Measurements from ENCODE around the gene SLC35F2.
A peak's percentile ranks its signal among the peaks of the same experiment; 100 is the strongest.
"Not testable (repeated sequence)": the region's sequence is repeated elsewhere in the genome, so short reads cannot be mapped to it uniquely, and the experiment has no call there.

SLC35F2 gene, protein sequence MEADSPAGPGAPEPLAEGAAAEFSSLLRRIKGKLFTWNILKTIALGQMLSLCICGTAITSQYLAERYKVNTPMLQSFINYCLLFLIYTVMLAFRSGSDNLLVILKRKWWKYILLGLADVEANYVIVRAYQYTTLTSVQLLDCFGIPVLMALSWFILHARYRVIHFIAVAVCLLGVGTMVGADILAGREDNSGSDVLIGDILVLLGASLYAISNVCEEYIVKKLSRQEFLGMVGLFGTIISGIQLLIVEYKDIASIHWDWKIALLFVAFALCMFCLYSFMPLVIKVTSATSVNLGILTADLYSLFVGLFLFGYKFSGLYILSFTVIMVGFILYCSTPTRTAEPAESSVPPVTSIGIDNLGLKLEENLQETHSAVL

DNA sequence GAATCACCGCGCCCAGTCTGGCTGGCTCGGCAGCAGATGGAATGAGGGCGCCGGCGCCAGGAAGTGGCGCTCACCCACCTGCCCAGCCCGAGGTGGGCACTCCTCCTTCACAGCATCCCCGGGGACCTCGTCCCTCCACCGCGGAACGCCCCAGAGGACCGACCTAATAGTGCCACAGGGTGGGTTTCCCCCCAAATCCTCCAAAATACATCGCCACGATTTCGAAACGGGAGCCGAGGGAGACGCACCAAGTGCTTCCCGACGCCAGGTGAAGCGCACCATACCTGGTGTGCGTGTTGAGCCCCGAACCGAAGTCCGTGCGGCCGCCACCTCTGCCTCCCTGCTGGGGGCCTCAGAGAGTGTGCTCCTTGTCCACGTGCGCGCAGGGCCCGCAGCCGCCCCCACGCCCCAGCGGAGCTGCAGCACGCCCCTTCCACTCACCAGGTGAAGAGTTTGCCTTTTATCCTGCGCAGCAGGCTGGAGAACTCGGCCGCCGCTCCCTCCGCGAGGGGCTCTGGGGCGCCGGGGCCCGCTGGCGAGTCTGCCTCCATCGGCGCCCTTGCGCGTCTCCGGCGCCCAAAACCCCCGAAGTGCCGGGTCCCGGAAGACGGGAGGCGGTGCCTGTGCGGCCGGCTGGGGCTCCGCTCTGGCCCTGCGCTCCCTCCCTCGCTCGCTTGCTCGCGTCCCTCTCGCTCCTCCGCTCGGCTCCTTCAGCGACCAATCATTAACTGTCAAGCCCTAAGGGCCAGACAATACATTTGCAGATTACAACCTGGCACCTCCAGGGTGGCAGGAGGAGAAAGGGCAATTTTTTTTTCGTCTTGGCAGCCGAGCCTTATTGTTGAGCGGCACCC is at the start of gene SLC35F2:
Gene SLC35F2, minus strand, starts transcription at position 571 of the 854 bp plus-strand sequence. Its CDS starts 20 bp downstream, at position 551.
- peak; percentile 88 for DNase-seq (ENCODE audit: low spot score)

DNA sequence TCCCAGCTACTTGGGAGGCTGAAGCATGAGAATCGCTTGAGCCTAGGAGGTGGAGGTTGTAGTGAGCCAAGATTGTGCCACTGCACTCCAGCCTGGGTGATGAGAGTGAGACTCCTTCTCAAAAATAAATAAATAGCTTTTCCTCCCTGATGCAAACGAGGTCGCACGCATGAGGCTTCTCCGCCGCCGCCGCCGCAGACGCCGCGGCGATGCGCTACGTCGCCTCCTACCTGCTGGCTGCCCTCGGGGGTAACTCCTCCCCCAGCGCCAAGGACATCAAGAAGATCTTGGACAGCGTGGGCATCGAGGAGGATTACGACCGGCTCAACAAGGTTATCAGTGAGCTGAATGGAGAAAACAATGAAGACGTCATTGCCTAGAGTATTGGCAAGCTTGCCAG is 49.6 kb upstream of the SLC35F2 start:
- no peak for DNase-seq (ENCODE audit: low spot score)

DNA sequence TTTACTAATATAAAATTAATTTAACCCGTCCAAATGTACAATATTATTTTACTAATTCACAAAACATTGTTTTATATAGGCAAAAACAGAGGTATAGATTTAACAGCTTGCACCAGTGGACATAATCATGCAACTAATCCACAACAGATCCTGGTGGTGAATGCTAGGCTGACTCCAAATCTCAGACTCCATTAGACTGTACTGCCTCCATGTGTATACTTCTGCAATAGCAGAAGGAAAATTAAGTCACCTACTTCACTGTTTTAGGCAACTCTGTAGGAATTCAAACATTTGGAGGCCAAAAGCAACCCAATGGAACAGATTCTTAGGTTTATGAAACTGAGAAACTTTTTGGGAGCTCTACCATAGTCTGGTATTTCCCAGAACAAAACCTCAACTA is 39.7 kb upstream of the SLC35F2 start:
- DNase-seq (ENCODE audit: low spot score), result peak; percentile 78

DNA sequence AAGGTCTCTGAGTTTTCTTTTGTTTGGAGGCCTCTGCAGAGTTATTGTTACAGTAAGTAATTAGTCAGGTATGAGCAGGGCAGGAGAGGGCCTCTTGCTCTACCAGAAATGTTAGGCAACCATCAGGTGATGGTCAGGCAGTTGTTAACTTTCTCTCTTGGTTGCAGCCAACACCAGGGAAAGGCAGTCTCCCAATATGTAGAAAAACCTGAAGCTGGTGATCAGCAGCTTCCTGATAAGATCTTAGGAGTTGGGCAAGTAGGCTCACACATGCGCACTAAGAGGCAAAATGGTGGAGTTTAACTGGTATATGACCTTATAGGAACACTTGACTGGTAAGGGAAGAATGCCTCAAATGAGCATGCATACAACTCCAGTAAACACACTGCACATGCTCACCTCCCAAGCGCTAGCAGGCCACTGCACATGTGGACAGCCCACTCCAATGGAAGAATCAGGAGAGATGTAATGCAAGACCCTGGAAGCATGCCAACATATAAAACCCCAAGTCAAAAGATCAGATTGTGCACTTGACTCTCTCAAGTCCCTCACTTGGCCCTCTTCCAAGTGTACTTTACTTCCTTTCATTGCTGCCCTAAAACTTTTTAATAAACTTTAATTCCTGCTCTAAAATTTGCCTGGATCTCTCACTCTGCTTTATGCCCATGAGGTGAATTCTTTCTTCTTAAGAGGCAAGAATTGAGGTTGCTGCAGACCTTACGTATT is 23.7 kb upstream of the SLC35F2 start:
- DNase-seq (ENCODE audit: low spot score), result no peak

DNA sequence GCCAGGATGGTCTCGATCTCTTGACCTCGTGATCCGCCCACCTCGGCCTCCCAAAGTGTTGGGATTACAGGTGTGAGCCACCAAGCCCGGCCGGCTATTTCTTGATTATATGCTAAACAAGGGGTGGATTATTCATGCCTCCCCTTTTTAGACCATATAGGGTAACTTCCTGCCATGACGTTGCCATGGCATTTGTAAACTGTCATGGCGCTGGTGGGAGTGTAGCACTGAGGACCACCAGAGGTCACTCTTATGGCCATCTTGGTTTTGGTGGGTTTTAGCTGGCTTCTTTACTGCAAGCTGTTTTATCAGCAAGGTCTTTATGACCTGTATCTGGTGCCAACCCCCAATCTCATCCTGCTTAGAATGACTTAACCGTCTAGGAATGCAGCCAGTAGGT is 22.9 kb upstream of the SLC35F2 start:
- DNase-seq (ENCODE audit: low spot score), result not testable (repeated sequence)

DNA sequence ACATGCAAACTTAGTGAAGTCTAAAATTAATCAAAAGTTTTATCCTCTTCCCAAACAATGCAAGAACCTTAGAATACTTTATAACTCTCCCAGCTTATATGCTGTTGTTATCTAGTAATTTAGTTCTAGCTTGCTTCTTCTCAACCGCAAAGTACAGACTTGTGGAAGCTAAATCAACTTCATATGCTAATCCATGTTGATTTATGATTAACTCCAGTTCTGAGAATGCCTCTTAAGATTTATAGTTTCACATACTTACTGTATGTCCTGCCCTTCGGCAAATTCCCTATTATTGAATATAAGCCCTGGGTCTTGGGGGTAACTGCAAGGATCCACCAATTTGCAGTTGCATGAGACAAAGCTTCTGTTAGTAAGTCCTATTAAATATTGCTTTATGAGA is 17.6 kb upstream of the SLC35F2 start:
- DNase-seq (ENCODE audit: low spot score), result no peak

DNA sequence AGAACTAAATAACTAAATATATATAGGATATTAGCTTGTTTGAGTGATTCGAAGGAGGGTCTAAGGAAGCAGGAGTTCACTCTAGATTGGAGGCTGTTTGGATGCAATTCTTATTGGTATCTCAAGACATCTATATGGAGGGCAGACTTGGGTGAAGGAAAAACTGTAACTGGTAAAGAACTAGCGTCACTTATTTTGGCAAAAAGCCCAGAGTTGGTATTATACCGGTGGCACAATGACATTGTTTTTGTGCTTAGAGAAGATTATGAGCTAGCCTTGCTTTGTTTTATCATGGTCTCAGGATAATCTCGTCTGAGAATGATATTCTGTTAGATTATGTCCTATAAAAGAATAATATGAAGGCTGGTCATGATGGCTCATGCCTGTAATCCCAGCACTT is 6.0 kb upstream of the SLC35F2 start:
- DNase-seq (ENCODE audit: low spot score), result no peak

DNA sequence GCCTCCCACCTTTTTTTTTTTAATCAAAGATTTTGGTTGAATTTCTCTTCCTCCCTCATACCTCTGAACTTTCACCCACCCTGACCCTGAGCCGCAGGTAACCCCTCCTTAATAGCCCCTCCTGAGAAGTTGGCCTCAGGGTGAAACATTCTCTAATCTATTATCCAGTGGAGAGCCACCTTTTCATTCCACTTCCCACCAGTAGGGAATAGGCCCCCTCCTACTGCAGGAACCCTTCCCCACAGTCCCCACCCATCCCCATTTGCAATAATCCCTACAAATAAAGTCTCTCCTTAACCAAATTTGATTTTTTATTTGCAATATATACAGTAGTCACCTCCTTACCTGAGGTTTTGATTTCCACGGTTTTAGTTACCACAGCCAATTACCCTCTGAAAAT is 2.1 kb upstream of the SLC35F2 start:
- no peak for DNase-seq (ENCODE audit: low spot score)

DNA sequence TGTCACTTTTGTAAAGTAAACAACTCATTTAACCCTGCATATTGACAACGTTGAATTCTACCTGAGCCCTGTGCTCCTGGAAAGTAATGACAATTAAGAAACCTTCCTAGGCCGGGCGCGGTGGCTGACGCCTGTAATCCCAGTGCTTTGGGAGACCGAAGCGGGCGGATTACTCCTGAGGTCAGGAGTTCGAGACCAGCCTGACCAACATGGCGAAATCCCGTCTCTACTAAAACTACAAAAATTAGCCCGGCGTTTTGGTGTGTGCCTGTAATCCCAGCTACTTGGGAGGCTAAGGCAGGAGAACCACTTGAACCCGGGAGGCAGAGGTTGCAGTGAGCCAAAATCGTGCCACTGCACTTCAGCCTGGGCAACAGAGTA is 1.6 kb upstream of the SLC35F2 start:
- DNase-seq (ENCODE audit: low spot score), result not testable (repeated sequence)

DNA sequence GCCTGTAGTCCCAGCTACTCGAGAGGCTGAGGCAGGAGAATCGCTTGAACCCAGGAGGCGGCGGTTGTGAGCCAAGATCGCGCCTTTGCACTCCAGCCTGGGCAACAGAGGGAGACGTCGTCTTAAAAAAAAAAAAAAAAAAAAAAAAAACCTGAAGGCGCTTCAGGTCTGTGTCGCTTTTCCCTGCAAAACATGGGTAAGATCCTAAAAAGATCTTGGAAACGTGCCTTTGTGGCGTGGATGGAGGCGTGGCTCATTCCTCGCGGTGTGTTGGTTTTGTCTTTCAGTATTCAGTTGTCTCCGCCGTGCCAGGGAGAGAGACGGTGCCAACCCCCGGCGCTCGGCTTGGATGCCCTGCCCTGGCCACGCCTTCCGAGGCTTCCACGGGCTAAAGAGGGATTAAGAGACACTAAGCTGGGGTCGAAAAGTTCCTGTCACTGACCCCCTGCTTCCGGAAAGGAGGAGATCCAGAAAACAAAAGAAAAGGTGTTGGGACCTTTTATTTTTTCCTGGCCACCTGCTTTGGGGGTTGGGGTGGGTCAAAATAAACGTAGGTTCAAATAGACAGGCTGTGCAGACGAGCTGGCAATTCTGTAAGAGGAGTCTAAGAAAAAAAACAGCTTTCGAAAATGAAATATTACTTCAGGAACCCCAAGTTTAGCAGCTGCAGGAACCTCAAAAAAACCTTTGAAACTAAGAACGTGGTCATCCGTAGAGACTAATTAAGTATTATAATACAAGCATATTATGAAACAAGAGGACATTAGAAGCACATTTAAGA is 1.1 kb upstream of the SLC35F2 start:
- DNase-seq (ENCODE audit: low spot score), result peak; percentile 70

DNA sequence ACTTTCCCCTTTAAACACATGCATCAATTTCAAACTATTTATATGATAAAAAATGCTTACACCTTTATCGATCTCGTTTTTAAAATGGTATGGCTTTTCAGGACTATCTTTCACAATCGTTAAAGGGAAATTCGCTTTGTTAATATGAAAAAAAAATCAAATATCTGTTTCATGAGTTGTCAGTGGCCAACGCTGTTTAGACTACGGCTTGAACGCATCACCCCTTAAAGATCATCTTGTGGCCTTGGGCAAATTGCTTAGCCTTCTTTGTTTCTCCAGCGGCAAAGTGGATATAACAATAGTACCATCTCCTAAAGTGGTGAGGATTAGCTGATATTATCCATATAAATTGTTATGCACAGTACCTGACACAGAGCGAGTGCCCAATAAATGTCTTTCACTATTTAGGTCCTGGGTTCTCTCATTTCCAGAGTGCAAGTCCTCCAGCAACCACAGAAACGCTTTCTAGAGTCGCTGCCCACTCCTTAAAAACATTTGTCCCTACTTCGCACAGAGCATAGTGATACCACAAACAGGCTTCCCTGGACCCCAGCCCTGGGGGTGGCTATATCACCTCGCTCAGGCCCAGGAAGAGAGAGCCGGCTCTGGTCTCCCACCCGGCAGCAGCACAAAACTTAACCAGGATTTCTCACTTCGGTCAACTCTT is 904 bp downstream of the SLC35F2 start:
- DNase-seq (ENCODE audit: low spot score), result no peak

DNA sequence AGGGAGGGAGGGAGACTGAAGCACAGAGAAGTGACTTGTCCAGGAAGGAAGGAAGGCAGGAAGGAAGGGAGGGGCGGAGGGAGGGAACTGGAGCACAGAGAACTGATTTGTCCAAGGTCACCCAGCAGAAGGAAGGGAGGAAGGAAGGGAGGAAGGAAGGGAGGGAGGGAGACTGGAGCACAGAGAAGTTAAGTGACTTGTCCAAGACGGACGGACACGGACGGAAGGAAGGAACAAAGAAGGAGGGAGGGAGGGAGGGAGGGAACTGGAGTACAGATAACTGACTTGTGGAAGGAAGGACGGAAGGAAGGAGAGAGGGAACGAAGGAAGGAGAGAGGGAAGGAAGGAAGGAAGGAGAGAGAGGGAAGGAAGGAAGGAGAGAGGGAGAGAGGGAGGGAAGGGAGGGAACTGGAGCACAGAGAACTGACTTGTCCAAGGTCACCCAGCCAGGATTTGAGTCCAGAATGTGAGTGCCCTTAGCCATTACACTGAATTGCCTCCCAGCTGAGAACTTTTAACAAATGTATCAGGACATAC is 1.5 kb downstream of the SLC35F2 start:
- DNase-seq (ENCODE audit: low spot score), result no peak

DNA sequence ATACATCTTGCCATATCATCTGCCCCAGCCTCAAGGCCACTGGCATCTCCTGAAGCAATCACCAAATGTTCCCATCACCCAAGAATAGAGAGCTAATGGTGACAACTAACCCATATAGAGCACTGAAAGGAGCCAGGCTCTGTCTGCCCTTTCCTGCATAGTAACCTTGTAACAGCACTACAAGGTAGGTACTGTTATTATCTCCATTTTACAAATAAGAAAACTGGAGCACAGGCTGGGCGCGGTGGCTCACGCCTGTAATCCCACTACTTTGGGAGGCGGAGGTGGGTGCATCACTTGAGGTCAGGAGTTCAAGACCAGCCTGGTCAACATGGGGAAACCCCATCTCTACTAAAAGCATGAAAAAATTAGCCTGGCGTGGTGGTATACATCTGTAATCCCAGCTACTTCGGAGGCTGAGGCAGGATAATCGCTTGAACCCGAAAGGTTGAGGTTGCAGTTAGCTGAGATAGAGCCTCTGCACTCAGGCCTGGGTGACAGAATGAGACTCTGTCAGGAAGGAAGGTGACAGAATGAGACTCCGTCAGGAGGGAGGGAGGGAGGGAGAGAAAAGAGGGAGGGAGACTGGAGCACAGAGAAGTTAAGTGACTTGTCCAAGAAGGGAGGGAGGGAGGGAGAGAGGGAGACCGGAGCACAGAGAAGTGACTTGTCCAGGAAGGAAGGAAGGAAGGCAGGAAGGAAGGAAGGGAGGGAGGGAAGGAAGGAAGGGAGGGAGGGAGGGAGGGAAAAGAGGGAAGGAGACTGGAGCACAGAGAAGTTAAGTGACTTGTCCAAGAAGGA is 2.2 kb downstream of the SLC35F2 start:
- DNase-seq (ENCODE audit: low spot score), result no peak

DNA sequence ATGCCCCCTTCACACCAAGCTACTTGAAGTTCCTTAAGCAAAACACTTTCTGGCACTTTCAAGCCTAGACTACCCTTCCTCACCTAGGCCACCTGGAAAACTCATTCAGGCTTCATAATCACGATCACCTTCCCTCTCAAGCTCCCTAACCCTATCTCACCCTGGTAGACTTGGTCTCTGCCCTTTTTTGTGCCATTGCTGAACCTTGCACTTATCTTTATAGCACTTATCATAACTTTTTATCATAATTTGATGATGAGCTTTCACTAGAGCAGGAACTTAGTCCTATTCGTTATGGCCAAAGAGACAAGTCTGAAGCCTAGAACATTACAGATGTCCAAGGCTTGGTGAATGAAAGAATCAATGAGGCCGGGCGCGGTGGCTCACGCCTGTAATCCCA is 5.5 kb downstream of the SLC35F2 start:
- no peak for DNase-seq (ENCODE audit: low spot score)

DNA sequence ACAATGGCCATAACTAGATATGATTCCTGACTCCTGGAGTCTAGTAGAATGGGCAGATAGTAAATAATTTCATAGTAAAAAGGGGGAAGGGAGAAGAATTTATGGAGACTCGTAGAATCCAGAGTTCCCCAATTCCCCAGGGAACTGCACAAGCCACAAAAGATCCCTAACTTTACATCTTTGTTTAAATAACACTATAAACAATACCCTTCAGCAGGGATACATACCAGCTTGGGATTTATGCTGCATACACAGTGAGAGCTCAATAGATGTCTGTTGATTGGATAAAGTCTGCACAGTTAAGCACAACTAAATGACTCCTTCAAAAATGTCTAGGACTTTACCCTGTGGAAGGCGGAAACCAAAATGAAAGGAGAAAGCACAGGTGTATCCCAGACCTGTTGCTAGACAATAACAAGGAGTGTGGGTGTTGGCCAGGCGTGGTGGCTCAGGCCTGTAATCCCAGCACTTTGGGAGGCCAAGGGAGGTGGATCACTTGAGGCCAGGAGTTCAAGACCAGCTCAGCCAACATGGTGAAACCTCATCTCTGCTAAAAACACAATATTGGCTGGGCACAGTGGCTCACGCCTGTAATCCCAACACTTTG is 6.8 kb downstream of the SLC35F2 start:
- DNase-seq (ENCODE audit: low spot score), result no peak

DNA sequence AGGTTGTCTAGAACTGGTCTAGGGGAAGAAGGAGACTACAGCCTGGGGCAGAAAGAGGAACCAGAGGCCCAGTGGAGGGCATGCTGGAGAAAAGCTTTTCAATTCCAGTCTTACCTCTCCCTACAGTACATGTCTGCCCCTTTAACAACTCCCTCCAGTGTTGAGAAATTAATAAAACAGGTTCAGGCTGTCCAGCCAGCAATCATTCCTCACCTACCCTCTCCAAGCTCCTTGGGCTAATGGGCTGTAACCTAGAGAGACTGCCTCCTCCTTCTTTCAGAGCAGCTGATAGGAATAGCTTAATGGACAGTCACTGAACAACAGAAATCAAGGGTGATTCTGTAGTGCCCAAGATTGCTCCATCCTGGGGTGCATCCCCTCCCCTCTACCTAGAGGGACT is 8.8 kb downstream of the SLC35F2 start:
- DNase-seq (ENCODE audit: low spot score), result no peak

DNA sequence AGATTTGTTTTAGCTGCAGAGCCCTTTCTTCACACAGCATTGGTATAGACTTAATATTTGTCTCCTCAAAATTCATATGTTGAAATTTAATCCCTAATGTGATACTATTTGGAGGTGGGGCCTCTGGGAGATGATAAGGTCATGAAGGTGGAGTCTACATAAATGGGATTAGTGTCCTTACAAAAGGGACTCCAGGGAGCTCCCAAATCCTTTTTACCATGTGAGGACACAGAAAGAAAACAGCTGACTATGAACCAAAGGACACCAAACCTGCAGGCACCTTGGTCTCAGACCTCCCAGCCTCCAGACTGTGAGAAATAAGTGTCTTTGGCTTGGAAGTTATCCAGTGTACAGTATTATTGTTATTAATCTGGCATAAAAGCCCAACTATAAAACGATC is 10.2 kb downstream of the SLC35F2 start:
- DNase-seq (ENCODE audit: low spot score), result no peak

DNA sequence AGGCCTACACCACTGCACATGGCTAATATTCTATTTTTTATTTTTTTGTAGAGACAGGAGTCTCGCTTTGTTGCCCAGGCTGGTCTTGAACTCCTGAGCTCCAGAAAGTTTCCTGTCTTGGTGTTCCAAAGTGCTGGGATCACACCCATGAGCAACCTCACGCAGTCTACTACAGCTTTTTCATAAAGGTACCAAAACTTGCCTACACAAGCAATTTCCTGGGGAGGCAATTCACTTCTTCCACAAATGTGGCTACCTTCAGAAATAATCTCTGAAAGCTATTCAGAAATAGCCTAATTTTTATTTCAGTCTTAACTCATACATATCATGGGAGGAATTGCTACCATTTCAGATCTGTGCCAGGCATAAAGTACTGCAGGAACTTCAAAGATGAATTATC is 11.4 kb downstream of the SLC35F2 start:
- no peak for DNase-seq (ENCODE audit: low spot score)

DNA sequence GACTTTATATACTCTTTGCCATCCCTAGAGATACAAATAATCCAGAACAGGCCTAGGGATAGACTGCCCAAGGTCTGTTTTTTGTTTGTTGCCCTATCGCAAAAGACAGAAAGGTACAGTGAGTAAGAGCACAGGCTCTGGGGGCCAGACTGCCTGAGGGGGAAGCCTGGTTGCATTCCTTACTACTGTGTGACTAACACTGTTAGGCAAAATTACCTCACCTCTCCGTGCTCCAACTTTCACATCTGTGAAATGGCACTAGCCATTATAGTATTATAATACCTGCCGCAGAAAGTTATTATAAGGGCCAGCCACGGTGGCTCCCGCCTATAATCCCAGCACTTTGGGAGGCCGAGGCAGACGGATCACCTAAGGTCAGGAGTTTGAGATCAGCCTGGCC is 14.5 kb downstream of the SLC35F2 start:
- peak; percentile 22 for DNase-seq (ENCODE audit: low spot score)
